GM10847 (cell line): ENCODE results near the gene ORC5.

ENCODE experiments used
- POLR2A ChIP-seq: IDR thresholded peaks from 2 replicates; pipeline ENCODE4 v1.6.1; 2011; ENCODE audit not compliant: insufficient read length; ENCODE audit errors: extremely low read depth

ORC5 gene

GRCh38 chr7:104111271-104111670 lies 96.5 kb downstream of the ORC5 start:
- no peak for TF ChIP-seq POLR2A

GRCh38 chr7:104106108-104106905 lies 101.5 kb downstream of the ORC5 start:
- TF ChIP-seq POLR2A = no peak

GRCh38 chr7:104098890-104099289 lies 108.9 kb downstream of the ORC5 start:
- TF ChIP-seq POLR2A = no peak

GRCh38 chr7:104096683-104097082 lies 111.1 kb downstream of the ORC5 start:
- no peak for TF ChIP-seq POLR2A

GRCh38 chr7:104093127-104093526 lies 114.7 kb downstream of the ORC5 start:
- no peak for TF ChIP-seq POLR2A

- no peak for TF ChIP-seq POLR2A
These were observed 116.6 kb downstream of the ORC5 start for GRCh38 chr7:104091242-104091641.

- no peak for TF ChIP-seq POLR2A
These were observed 118.2 kb downstream of the ORC5 start for GRCh38 chr7:104089612-104090011.

- no peak for TF ChIP-seq POLR2A
These were observed 118.8 kb downstream of the ORC5 start for GRCh38 chr7:104089061-104089460.
